Measurements from ENCODE around the gene ATP11A. TPM values are rescaled to one million over a fixed set of nuclear protein-coding genes. Genes with fewer than 3 reads are reported as not detected.

The ATP11A gene
- total and polyA plus RNA-seq, 5 donors from 2014 or later, result 3.8 to 75.7 (median 5.0) TPM

- Mint-ChIP-seq H3K4me3 (no peak overlapping the region), H3K36me3 (peaks cover 45% of the 10 kb centered on the region), H3K4me1 (no peaks in the 10 kb centered on the region), H3K9me3 (no peaks in the 10 kb centered on the region), H3K27me3 (no peaks in the 10 kb centered on the region), H3K27ac (no peak overlapping the region)
- no peak overlapping the region for H3K27ac ChIP-seq (ENCODE audit: insufficient read depth, low read length, poor library complexity, severe bottlenecking)
- peaks cover 84% of the 10 kb centered on the region for H3K36me3 ChIP-seq (ENCODE audit: control insufficient read depth, insufficient read depth, low read length)
- no peak for ATAC-seq (ENCODE audit: low read depth in 2 of 2)
- no peaks in the 10 kb centered on the region for H3K4me1 ChIP-seq (ENCODE audit: control insufficient read depth, insufficient read depth, low read length, poor library complexity, severe bottlenecking)
- H3K4me3 ChIP-seq (ENCODE audit: low read depth, low read length), result no peak overlapping the region
- no peak for DNase-seq
- H3K9me3 ChIP-seq (ENCODE audit: control insufficient read depth in 2 of 2, low read length in 2 of 2), result no peaks in the 10 kb centered on the region
- no peaks in the 10 kb centered on the region for H3K27me3 ChIP-seq (ENCODE audit: control insufficient read depth, insufficient read depth, low read length)
These were observed 141.4 kb downstream of the ATP11A start for GRCh38 chr13:112831196-112831595.

GRCh38 chr13:112831801-112832200, 142.0 kb downstream of the ATP11A start:
- Mint-ChIP-seq H3K27me3 (no peaks in the 10 kb centered on the region), H3K27ac (no peak overlapping the region), H3K4me3 (no peak overlapping the region), H3K4me1 (no peaks in the 10 kb centered on the region), H3K36me3 (peaks cover 43% of the 10 kb centered on the region), H3K9me3 (no peaks in the 10 kb centered on the region)
- no peak overlapping the region for H3K4me3 ChIP-seq (ENCODE audit: low read depth, low read length)
- peaks cover 84% of the 10 kb centered on the region for H3K36me3 ChIP-seq (ENCODE audit: control insufficient read depth, insufficient read depth, low read length)
- no peaks in the 10 kb centered on the region for H3K9me3 ChIP-seq (ENCODE audit: control insufficient read depth in 2 of 2, low read length in 2 of 2)
- no peak for DNase-seq
- no peaks in the 10 kb centered on the region for H3K4me1 ChIP-seq (ENCODE audit: control insufficient read depth, insufficient read depth, low read length, poor library complexity, severe bottlenecking)
- no peak overlapping the region for H3K27ac ChIP-seq (ENCODE audit: insufficient read depth, low read length, poor library complexity, severe bottlenecking)
- no peaks in the 10 kb centered on the region for H3K27me3 ChIP-seq (ENCODE audit: control insufficient read depth, insufficient read depth, low read length)
- no peak for ATAC-seq (ENCODE audit: low read depth in 2 of 2)

- no peaks in the 10 kb centered on the region for H3K27me3 ChIP-seq (ENCODE audit: control insufficient read depth, insufficient read depth, low read length)
- Mint-ChIP-seq H3K4me1 (no peaks in the 10 kb centered on the region), H3K36me3 (peaks cover 47% of the 10 kb centered on the region), H3K9me3 (no peaks in the 10 kb centered on the region), H3K27me3 (no peaks in the 10 kb centered on the region), H3K4me3 (no peak overlapping the region), H3K27ac (no peak overlapping the region)
- peaks cover 84% of the 10 kb centered on the region for H3K36me3 ChIP-seq (ENCODE audit: control insufficient read depth, insufficient read depth, low read length)
- H3K9me3 ChIP-seq (ENCODE audit: control insufficient read depth in 2 of 2, low read length in 2 of 2), result no peaks in the 10 kb centered on the region
- no peak overlapping the region for H3K27ac ChIP-seq (ENCODE audit: insufficient read depth, low read length, poor library complexity, severe bottlenecking)
- no peak overlapping the region for H3K4me3 ChIP-seq (ENCODE audit: low read depth, low read length)
- no peak for ATAC-seq (ENCODE audit: low read depth in 2 of 2)
- no peak for DNase-seq
- H3K4me1 ChIP-seq (ENCODE audit: control insufficient read depth, insufficient read depth, low read length, poor library complexity, severe bottlenecking), result no peaks in the 10 kb centered on the region
These were observed 143.0 kb downstream of the ATP11A start for GRCh38 chr13:112832811-112833210.

GRCh38 chr13:112833551-112834257, 143.9 kb downstream of the ATP11A start:
- H3K4me1 Mint-ChIP-seq, result no peaks in the 10 kb centered on the region
- H3K36me3 Mint-ChIP-seq, result peaks cover 49% of the 10 kb centered on the region
- H3K9me3 Mint-ChIP-seq, result no peaks in the 10 kb centered on the region

GRCh38 chr13:112835344-112835743, 145.5 kb downstream of the ATP11A start:
- Histone ChIP-seq H3K4me3 (ENCODE audit: low read depth, low read length) (no peak overlapping the region), H3K9me3 (ENCODE audit: control insufficient read depth in 2 of 2, low read length in 2 of 2) (no peaks in the 10 kb centered on the region), H3K27me3 (ENCODE audit: control insufficient read depth, insufficient read depth, low read length) (no peaks in the 10 kb centered on the region), H3K27ac (ENCODE audit: insufficient read depth, low read length, poor library complexity, severe bottlenecking) (no peak overlapping the region), H3K4me1 (ENCODE audit: control insufficient read depth, insufficient read depth, low read length, poor library complexity, severe bottlenecking) (no peaks in the 10 kb centered on the region), H3K36me3 (ENCODE audit: control insufficient read depth, insufficient read depth, low read length) (peaks cover 74% of the 10 kb centered on the region)
- no peak for DNase-seq
- H3K27me3 Mint-ChIP-seq, result no peaks in the 10 kb centered on the region
- H3K9me3 Mint-ChIP-seq, result no peaks in the 10 kb centered on the region
- no peaks in the 10 kb centered on the region for H3K4me1 Mint-ChIP-seq
- no peak for ATAC-seq (ENCODE audit: low read depth in 2 of 2)
- H3K27ac Mint-ChIP-seq, result no peak overlapping the region
- no peak overlapping the region for H3K4me3 Mint-ChIP-seq
- H3K36me3 Mint-ChIP-seq, result peaks cover 58% of the 10 kb centered on the region

More at GRCh38 chr13:112833551-112834257, 143.9 kb downstream of the ATP11A start:
- Histone ChIP-seq H3K27me3 (ENCODE audit: control insufficient read depth, insufficient read depth, low read length) (no peaks in the 10 kb centered on the region), H3K27ac (ENCODE audit: insufficient read depth, low read length, poor library complexity, severe bottlenecking) (no peak overlapping the region), H3K9me3 (ENCODE audit: control insufficient read depth in 2 of 2, low read length in 2 of 2) (no peaks in the 10 kb centered on the region), H3K4me1 (ENCODE audit: control insufficient read depth, insufficient read depth, low read length, poor library complexity, severe bottlenecking) (no peaks in the 10 kb centered on the region), H3K4me3 (ENCODE audit: low read depth, low read length) (no peak overlapping the region), H3K36me3 (ENCODE audit: control insufficient read depth, insufficient read depth, low read length) (peaks cover 83% of the 10 kb centered on the region)
- no peak for DNase-seq
- ATAC-seq (ENCODE audit: low read depth in 2 of 2), result no peak
- H3K4me3 Mint-ChIP-seq, result no peak overlapping the region
- H3K27ac Mint-ChIP-seq, result no peak overlapping the region
- H3K27me3 Mint-ChIP-seq, result no peaks in the 10 kb centered on the region

GRCh38 chr13:112835796-112836195, 146.0 kb downstream of the ATP11A start:
- no peak overlapping the region for H3K4me3 Mint-ChIP-seq
- no peak overlapping the region for H3K27ac ChIP-seq (ENCODE audit: insufficient read depth, low read length, poor library complexity, severe bottlenecking)
- H3K36me3 ChIP-seq (ENCODE audit: control insufficient read depth, insufficient read depth, low read length), result peaks cover 74% of the 10 kb centered on the region

GRCh38 chr13:112836940-112837339, 147.1 kb downstream of the ATP11A start:
- Histone ChIP-seq H3K27me3 (ENCODE audit: control insufficient read depth, insufficient read depth, low read length) (no peaks in the 10 kb centered on the region), H3K9me3 (ENCODE audit: control insufficient read depth in 2 of 2, low read length in 2 of 2) (no peaks in the 10 kb centered on the region), H3K4me1 (ENCODE audit: control insufficient read depth, insufficient read depth, low read length, poor library complexity, severe bottlenecking) (no peaks in the 10 kb centered on the region), H3K36me3 (ENCODE audit: control insufficient read depth, insufficient read depth, low read length) (peaks cover 64% of the 10 kb centered on the region), H3K27ac (ENCODE audit: insufficient read depth, low read length, poor library complexity, severe bottlenecking) (no peak overlapping the region), H3K4me3 (ENCODE audit: low read depth, low read length) (no peak overlapping the region)
- DNase-seq, result no peak
- H3K27ac Mint-ChIP-seq, result no peak overlapping the region
- peaks cover 49% of the 10 kb centered on the region for H3K36me3 Mint-ChIP-seq
- H3K9me3 Mint-ChIP-seq, result no peaks in the 10 kb centered on the region
- H3K4me3 Mint-ChIP-seq, result no peak overlapping the region
- ATAC-seq (ENCODE audit: low read depth in 2 of 2), result no peak
- no peaks in the 10 kb centered on the region for H3K27me3 Mint-ChIP-seq
- H3K4me1 Mint-ChIP-seq, result no peaks in the 10 kb centered on the region

More at GRCh38 chr13:112835796-112836195, 146.0 kb downstream of the ATP11A start:
- H3K27me3 Mint-ChIP-seq, result no peaks in the 10 kb centered on the region
- no peaks in the 10 kb centered on the region for H3K9me3 Mint-ChIP-seq
- Histone ChIP-seq H3K9me3 (ENCODE audit: control insufficient read depth in 2 of 2, low read length in 2 of 2) (no peaks in the 10 kb centered on the region), H3K4me1 (ENCODE audit: control insufficient read depth, insufficient read depth, low read length, poor library complexity, severe bottlenecking) (no peaks in the 10 kb centered on the region), H3K27me3 (ENCODE audit: control insufficient read depth, insufficient read depth, low read length) (no peaks in the 10 kb centered on the region), H3K4me3 (ENCODE audit: low read depth, low read length) (no peak overlapping the region)
- DNase-seq (no peak), ATAC-seq (ENCODE audit: low read depth in 2 of 2) (no peak)
- peaks cover 55% of the 10 kb centered on the region for H3K36me3 Mint-ChIP-seq
- no peak overlapping the region for H3K27ac Mint-ChIP-seq
- H3K4me1 Mint-ChIP-seq, result no peaks in the 10 kb centered on the region

- Mint-ChIP-seq H3K36me3 (peaks cover 50% of the 10 kb centered on the region), H3K4me1 (peaks cover 0 to 4% (median 0%) of the 10 kb centered on the region in 4 donors), H3K27me3 (no peaks in the 10 kb centered on the region), H3K4me3 (peak overlapping the region in 1 of 4 donors; percentile 90), H3K9me3 (no peaks in the 10 kb centered on the region), H3K27ac (peak overlapping the region in 2 of 3 donors; percentile 31 to 73)
- DNase-seq, result no peak
- no peak overlapping the region for H3K4me3 ChIP-seq (ENCODE audit: low read depth, low read length)
- H3K9me3 ChIP-seq (ENCODE audit: control insufficient read depth in 2 of 2, low read length in 2 of 2), result no peaks in the 10 kb centered on the region
- ATAC-seq (ENCODE audit: low read depth in 2 of 2), result no peak
- H3K27me3 ChIP-seq (ENCODE audit: control insufficient read depth, insufficient read depth, low read length), result no peaks in the 10 kb centered on the region
- H3K36me3 ChIP-seq (ENCODE audit: control insufficient read depth, insufficient read depth, low read length), result peaks cover 62% of the 10 kb centered on the region
- H3K27ac ChIP-seq (ENCODE audit: insufficient read depth, low read length, poor library complexity, severe bottlenecking), result no peak overlapping the region
- H3K4me1 ChIP-seq (ENCODE audit: control insufficient read depth, insufficient read depth, low read length, poor library complexity, severe bottlenecking), result no peaks in the 10 kb centered on the region
These were observed 147.7 kb downstream of the ATP11A start for GRCh38 chr13:112837371-112838037.

Measured in CD4-positive, CD25-positive, alpha-beta regulatory T cell (primary cell).